ENCODE data around the gene ATP13A1.

ATP13A1 gene

DNA sequence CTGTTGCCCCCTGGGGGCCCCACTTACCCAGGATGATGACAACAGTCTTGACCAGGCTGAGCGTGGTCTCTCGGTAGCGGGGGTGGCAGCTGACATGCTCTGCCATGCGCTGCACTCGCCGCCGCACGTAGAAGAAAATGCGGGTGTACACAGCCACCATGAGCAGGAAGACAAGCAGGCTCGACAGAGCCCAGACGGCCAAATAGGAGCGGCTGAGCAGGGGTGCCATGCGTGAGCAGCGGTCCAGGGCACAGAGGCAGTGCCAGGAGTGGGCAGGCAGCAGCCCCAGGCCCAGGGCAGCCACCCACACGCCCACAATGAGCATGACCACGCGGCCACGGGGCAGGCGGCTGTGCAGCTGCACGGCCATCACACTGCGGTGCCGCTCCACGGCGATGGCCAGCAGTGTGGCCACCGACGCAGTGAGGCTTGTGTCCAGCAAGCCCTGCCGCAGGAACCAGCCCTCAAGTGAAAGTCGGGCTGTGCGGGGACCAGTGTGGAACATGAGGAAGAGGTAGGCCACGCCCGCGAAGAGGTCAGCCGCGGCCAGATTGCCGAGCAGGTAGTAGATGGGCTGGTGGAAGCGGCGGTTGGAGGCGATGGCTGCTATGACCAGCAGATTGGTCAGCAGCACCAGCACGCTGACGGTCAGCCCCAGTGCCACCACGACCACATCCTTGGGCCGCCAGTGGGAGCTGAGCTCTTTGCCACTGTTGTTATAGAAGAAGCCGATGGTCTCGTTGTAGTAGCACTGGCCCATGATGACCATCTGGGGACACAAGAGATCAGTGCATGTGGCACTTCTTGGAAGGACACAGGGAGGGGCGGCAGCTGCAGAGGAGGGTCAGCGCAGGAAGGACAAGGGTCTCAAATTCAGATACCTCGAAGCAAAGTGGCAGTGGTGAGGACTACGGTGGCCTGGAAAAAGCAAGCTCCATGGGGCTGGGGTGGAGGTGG lies 36.7 kb downstream of the ATP13A1 start:
- DNase-seq (ENCODE audit: insufficient read length, low spot score): no peak
- FAIRE-seq: no peak
- TF ChIP-seq, protein P1, sequence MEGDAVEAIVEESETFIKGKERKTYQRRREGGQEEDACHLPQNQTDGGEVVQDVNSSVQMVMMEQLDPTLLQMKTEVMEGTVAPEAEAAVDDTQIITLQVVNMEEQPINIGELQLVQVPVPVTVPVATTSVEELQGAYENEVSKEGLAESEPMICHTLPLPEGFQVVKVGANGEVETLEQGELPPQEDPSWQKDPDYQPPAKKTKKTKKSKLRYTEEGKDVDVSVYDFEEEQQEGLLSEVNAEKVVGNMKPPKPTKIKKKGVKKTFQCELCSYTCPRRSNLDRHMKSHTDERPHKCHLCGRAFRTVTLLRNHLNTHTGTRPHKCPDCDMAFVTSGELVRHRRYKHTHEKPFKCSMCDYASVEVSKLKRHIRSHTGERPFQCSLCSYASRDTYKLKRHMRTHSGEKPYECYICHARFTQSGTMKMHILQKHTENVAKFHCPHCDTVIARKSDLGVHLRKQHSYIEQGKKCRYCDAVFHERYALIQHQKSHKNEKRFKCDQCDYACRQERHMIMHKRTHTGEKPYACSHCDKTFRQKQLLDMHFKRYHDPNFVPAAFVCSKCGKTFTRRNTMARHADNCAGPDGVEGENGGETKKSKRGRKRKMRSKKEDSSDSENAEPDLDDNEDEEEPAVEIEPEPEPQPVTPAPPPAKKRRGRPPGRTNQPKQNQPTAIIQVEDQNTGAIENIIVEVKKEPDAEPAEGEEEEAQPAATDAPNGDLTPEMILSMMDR (IDR thresholded peaks at IDR 0.05; ENCODE audit: insufficient read depth, missing control alignments): no peak

DNA sequence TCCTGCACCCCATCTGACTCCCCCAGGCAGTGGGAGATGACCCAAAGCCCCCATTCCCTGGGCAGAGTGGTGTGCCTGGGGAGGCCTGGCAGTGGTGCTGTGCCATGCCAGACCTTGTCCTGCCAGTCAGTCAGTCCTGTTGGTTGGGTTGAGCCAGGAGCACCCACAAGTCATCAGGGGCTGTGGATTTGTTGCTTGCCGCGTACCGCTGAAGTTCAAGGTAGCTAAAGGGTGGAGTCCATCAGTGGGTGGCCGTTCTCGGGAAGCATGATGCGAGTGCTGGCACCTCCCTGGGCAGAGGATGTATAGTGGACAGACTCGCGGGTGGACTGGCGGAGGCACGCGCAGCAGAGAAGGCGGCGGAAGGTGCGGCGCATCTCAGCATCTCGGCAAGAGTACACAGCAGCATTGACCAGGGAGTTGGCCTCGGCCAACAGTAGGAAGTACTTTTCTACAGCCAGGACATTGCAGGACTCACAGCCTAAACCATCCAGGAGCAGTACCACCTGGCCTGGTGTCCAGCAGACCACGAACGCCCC lies 39.4 kb downstream of the ATP13A1 start:
- TF ChIP-seq, protein P1 (IDR thresholded peaks at IDR 0.05; ENCODE audit: insufficient read depth, missing control alignments): no peak
- FAIRE-seq (no peak), DNase-seq (ENCODE audit: insufficient read length, low spot score) (no peak)

DNA sequence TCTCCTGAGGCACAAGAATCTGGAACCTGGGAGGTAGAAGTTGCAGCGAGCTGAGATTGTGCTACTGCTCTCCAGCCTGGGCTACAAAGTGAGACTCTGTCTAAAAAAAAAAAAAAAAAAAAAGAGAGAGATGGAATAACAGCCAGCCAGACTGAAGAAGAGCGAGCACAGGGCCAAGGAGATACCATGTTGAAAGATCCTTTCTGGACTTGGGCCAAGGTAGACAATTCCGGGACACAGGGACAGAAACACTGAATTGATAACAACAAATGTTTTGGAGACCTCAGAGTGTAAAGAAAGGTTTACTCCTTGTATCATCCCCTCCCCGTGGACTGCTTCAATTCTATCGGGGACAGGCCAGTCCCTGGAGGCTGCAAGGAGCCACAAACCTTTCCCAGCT lies 40.1 kb downstream of the ATP13A1 start:
- FAIRE-seq (no peak), DNase-seq (ENCODE audit: insufficient read length, low spot score) (no peak)
- TF ChIP-seq, protein P1 (IDR thresholded peaks at IDR 0.05; ENCODE audit: insufficient read depth, missing control alignments): no peak

DNA sequence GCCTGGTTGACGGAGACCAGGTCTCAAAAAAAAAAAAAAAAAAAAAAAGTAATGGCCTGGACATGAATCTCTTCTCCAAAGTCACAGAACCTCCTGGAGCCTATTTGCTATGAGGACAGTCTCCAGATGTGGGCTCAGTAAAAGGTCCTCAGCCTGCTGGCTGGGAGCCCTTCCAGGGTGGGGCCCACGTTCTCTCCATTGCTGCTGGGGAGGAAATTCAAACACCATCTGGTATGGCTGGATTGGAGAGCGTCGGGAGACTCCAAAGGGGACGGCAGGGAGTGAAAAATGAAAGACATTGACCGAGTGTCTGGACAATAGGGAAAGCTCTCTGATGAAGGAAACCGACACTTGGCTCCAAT lies 43.6 kb downstream of the ATP13A1 start:
- DNase-seq (ENCODE audit: insufficient read length, low spot score) (no peak), FAIRE-seq (no peak)
- TF ChIP-seq, protein P1 (IDR thresholded peaks at IDR 0.05; ENCODE audit: insufficient read depth, missing control alignments): no peak

DNA sequence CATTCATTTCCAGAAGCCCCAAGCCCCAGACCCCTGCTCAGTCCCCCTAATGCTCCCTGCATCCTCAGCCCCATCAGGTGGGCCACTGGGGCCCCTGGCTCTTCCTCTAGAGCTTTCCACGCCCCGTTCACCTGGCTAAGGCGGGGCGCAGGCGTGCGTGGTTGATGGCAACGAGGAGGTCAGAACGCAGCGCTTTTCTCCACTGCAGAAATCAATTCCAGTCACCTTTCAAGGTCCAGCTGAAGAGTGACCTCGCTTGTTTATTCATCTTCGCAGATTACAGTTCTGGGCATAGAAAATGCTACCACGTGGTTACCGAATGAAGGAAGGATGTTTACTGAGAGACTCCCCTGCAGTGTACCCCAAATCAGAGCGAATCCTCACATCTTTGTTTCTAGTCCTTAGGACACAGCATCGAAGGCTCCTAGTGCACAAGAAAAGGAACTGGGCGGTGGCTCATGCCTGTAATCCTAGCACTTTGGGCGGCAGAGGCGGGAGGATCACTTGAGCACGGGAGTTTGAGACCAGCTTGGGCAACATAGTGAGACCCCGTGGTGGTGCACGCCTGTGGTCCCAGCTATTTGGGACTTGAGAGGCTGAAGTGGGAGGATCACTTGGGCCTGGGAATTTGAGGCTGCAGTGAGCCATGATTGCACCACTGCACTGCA lies 44.2 kb downstream of the ATP13A1 start:
- FAIRE-seq: no peak
- TF ChIP-seq, protein P1 (IDR thresholded peaks at IDR 0.05; ENCODE audit: insufficient read depth, missing control alignments): no peak
- DNase-seq (ENCODE audit: insufficient read length, low spot score): no peak

DNA sequence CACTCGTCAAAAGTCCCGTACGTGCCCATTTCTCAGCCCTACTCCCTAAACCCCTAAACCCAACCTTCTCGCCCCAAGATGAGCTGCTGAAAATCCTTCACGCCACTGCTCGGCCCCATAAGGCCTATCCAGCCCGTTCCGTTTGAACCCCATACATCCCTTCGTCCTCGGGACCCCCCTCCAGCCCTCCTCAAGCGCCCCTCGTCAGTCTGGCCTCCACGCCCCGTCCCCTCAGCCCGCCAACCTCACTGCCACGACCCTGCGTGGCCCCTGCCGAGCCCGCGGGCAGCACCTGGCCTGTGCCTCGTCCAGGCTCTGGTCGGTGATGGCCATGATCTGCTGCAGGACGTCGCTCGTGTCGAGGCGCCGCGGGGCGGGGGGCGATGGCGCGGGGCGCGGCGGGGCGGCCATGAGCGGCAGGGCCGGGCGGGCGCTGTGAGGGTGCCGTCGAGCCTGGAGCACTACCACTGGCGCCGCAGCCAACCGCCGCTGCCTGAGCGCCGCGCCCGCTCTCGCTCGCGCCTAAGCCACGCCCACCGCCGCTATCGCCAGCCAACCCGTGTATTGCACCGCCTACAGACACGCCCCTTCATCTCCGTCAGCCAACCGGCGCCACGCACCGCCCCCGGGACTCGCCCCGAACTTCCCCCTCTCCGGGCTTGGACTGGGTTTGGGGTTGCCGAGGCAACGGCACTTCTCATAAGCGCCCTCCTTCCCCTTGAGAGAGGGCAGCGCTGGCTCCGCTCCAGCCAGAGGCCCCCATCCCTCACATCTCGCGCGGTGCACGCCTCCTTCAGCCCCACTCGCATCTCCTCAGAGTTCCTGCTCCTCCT lies 45.0 kb downstream of the ATP13A1 start, which contains the start of gene PBX4:
TSS of gene PBX4 (minus strand) at position 469 of the 833 bp plus-strand sequence. CDS start at position 411, 58 bp downstream.
- TF ChIP-seq, protein P1 (IDR thresholded peaks at IDR 0.05; ENCODE audit: insufficient read depth, missing control alignments): no peak

More for the DNA sequence above, 45.0 kb downstream of the ATP13A1 start, which contains the start of gene PBX4:
- DNase-seq (ENCODE audit: insufficient read length, low spot score): peak; percentile 87
- FAIRE-seq: no peak
